ENCODE data around the gene TAX1BP1.

DNA sequence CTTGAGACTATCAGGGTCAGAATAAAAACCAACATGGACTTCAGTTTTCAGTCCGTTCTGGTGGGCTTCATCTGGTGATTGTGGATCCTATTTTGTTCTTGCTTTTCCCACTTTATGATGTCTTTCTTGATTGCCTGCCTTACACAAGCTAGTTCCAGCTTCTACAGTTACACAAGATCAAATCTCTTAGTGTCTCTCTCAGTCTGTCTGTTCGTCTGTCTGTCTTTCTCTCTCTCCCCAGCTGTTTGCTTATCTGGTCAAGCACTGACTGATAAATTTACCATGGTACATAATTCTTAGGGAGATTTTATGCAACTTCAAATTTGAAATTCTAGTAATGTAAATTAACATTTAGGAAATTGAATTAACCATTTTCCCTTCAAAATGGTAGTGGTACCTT, 35.8 kb downstream of the TAX1BP1 start:
- TF ChIP-seq EZH2 (IDR thresholded peaks at IDR 0.05; ENCODE audit: borderline replicate concordance, low read depth, low read length, severe bottlenecking) (no peak), POLR2AphosphoS5 (IDR thresholded peaks at IDR 0.05; ENCODE audit: insufficient read depth, low read depth, low read length) (no peak), POLR2A (IDR thresholded peaks at IDR 0.05; ENCODE audit: low read depth, low read length) (no peak), FOS (IDR thresholded peaks at IDR 0.05; ENCODE audit: borderline replicate concordance, insufficient read depth, low read length) (no peak)
- TF ChIP-seq, protein P1, sequence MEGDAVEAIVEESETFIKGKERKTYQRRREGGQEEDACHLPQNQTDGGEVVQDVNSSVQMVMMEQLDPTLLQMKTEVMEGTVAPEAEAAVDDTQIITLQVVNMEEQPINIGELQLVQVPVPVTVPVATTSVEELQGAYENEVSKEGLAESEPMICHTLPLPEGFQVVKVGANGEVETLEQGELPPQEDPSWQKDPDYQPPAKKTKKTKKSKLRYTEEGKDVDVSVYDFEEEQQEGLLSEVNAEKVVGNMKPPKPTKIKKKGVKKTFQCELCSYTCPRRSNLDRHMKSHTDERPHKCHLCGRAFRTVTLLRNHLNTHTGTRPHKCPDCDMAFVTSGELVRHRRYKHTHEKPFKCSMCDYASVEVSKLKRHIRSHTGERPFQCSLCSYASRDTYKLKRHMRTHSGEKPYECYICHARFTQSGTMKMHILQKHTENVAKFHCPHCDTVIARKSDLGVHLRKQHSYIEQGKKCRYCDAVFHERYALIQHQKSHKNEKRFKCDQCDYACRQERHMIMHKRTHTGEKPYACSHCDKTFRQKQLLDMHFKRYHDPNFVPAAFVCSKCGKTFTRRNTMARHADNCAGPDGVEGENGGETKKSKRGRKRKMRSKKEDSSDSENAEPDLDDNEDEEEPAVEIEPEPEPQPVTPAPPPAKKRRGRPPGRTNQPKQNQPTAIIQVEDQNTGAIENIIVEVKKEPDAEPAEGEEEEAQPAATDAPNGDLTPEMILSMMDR (IDR thresholded peaks at IDR 0.05; ENCODE audit: extremely low read depth in 1 of 2, insufficient read depth in 1 of 2, low read depth in 1 of 2, low read length in 2 of 2) = no peak

All from endothelial cell of umbilical vein (primary cell).